ENCODE results near the gene NBDY. TPM values are rescaled to one million over a fixed set of nuclear protein-coding genes. Genes with fewer than 3 reads are reported as not detected.
A peak's percentile ranks its signal among the peaks of the same experiment; 100 is the strongest.
"Not testable (repeated sequence)": the region's sequence is repeated elsewhere in the genome, so short reads cannot be mapped to it uniquely, and the experiment has no call there.

NBDY gene
- polyA plus RNA-seq, 3 donors: 77.6 to 100 (median 98.8) TPM

DNA sequence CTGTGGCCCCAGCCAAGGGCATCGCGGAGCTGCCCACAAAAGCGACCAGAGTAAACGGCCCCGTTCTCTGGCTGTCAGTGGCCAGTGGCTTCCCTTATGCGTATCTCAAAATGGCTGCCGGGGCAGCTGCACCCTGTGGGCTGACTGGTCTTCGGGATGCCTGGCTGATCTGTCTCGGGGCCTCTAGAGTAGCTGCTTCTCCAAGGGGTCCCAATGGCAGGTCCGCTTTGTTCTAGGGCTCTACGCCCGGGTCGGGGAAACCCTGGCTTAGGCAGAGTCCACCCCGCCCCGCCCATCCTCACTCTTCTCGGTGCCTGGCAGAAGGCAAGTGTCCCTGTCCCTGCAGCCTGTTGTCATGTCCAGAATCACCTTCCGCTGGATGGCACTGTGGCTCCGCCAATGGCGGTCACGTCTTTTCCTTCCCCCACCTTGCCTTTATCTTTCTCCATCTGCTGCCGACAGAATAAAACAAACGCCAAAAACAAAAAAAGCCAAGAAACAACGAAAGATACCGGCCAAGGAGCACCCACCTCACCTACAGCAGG, 50.0 kb downstream of the NBDY start:
- DNase-seq (ENCODE audit: extremely low read depth in 1 of 11, low read depth in 9 of 11, low spot score in 4 of 11): not testable (repeated sequence)

DNA sequence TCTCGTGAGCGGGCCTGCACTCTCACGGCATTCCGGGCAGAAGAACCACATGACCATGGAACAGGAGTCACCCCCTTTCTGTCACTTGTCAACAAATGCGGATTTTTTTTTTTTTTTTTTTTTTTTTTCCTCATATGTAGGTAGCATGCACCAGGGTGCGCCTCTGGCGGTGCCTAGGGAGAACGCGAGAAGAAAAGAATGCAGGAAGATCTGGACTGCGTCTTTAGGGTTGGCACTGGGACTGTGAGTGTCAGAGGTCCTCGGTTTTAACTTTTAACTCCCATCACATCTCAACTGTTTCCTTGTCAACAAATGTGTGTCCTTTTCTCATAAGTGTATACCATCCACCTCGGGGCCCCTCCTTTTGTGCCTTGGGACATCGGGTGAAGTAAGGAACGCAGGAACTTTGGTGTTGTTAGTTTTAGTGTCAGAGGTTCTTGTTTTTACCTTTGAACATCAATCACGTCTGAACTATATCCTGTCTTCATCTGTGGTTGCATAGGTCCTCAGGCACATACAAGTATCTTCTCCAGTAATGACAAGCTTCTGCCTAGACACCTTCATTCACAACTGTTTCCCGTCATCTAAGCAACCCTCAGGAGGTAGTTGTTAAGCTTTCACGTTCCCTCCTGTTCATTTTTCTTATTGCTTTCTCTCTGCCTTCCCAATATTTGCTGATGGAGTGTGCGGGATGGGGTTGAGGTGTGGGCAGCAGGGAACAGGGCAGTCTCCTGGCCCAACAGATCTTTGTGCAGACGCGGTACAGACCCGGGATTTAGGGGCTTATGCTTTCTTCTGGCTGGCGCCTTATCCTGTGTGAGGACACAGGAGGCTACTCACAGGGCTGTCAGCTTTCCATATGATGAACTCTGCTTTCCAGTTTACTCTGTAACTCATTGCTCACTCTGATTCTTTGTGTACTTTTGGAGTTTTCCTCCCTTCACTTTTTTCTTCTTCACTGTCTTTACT, 51.9 kb downstream of the NBDY start:
- not testable (repeated sequence) for DNase-seq (ENCODE audit: extremely low read depth in 1 of 11, low read depth in 9 of 11, low spot score in 4 of 11)

DNA sequence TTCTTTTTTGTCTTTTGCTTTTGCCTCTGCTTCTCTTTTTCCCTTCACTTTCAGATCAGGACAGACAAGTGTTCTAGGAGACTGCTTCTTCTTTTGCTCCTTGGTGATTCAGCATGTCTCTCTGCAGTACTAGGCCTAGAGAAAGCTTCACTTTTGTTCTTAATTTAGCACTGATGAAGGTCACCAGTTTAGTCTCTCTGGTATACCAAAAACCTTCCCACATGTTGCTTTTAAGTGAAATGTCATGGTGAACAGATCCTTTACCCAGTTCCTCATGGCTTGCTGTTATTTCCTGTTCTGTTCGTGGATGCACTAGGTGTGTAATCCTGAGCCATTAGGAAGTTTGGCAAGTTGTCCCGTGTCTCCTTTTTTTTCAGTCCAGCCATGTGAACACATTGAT, 53.3 kb downstream of the NBDY start:
- no peak for DNase-seq (ENCODE audit: extremely low read depth in 1 of 11, low read depth in 9 of 11, low spot score in 4 of 11)

GRCh38 chrX:56782791-56783449, 53.9 kb downstream of the NBDY start:
- no peak for DNase-seq (ENCODE audit: extremely low read depth in 1 of 11, low read depth in 9 of 11, low spot score in 4 of 11)

DNA sequence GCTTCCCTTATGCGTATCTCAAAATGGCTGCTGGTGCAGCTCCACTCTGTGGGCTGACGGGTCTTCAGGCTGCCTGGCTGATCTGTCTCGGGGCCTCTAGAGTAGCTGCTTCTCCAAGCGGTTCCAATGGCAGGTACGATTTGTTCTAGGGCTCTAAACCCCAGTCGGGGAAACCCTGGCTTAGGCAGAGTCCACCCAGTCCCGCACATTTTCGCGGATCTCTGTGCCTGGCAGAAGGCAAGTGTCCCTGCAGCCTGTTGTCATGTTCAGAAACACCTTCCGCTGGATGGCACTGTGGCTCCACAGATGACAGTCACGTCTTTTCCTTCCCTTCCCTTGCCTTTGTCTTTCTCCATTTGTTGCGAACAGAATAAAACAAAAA, 54.4 kb downstream of the NBDY start:
- peak in 5 of 11 donors; percentile 76 to 85 (median 82) for DNase-seq (ENCODE audit: extremely low read depth in 1 of 11, low read depth in 9 of 11, low spot score in 4 of 11)

GRCh38 chrX:56783996-56784620, 55.1 kb downstream of the NBDY start:
- no peak for DNase-seq (ENCODE audit: extremely low read depth in 1 of 11, low read depth in 9 of 11, low spot score in 4 of 11)

DNA sequence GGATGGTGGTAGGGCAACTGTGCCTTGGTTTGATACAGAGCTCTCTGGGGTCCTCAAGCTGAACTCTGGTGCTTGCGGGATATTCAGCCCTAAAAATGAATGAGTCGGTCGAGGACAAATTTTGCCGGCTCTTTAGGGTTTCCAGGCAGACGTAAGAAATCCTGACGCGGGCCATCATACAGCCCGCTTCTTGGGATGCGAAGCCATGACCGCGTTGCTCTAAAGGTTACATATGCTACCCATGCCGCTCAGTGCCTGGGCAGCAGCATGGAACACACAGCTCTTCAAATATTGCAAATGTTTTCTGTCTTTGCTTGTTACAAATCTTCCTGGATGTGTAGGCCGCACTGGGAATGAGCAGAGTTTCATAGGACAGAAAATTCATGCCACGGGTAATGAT, 55.6 kb downstream of the NBDY start:
- DNase-seq (ENCODE audit: extremely low read depth in 1 of 11, low read depth in 9 of 11, low spot score in 4 of 11): no peak

GRCh38 chrX:56785442-56785841, 56.4 kb downstream of the NBDY start:
- DNase-seq (ENCODE audit: extremely low read depth in 1 of 11, low read depth in 9 of 11, low spot score in 4 of 11): no peak

GRCh38 chrX:56786889-56787733, 58.1 kb downstream of the NBDY start:
- DNase-seq (ENCODE audit: extremely low read depth in 1 of 11, low read depth in 9 of 11, low spot score in 4 of 11): no peak

DNA sequence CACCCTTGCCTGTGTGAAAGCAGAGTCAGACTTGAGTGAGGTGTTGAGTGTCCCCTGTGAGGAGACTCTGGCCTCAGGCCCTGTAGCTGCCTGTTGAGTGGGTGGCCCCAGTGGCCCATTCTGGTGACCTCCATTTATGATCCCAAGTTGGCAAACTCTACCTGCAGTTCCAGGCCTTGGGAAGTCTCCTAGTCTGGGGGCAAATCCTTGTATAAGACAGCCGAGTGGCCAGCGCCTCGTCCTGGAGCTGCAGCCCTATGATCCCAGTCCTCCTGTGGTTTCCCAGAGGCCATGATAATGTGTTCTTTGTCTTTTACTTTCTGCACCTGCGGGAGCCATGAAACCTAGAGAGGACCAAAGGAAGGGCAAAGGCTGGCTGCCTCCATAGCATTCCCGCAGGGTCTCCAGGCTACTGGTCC, 58.7 kb downstream of the NBDY start:
- DNase-seq (ENCODE audit: extremely low read depth in 1 of 11, low read depth in 9 of 11, low spot score in 4 of 11): no peak

DNA sequence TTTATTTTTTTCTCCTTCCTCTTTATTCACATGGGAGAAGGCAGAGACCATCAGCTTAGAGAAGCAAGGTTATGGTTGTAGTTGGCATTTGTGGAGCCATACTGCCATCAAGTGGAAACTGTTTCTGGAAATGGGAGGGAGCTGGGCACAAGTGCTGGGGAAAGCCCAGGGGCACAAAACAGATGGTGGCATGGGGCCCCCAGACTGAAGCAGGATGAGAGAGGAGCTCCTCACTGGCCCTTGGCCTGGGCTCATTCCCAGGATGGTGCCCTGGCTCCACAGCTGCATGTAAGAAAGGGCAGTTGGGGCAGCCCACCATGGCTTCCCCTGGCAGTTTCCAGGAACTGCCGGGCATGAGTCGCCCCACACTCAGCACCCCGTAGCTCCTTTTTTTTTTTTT, 59.2 kb downstream of the NBDY start:
- peak in 1 of 11 donors; percentile 63 for DNase-seq (ENCODE audit: extremely low read depth in 1 of 11, low read depth in 9 of 11, low spot score in 4 of 11)

DNA sequence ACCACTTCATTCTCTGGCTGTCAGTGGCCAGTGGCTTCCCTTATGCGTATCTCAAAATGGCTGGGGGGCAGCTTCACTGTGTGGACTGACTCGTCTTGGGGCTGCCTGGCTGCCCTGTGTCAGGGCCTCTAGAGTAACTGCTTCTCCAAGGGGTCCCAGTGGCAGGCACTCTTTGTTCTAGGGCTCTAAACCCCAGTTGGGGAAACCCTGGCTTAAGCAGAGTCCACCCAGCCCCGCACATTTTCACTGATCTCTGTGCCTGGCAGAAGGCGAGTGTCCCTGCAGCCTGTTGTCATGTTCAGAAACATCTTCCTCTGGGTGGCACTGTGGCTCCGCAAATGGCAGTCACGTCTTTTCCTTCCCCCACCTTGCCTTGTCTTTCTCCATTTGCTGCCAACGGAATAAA, 59.7 kb downstream of the NBDY start:
- peak in 1 of 11 donors; percentile 75 for DNase-seq (ENCODE audit: extremely low read depth in 1 of 11, low read depth in 9 of 11, low spot score in 4 of 11)

GRCh38 chrX:56789518-56790070, 60.6 kb downstream of the NBDY start:
- no peak for DNase-seq (ENCODE audit: extremely low read depth in 1 of 11, low read depth in 9 of 11, low spot score in 4 of 11)

DNA sequence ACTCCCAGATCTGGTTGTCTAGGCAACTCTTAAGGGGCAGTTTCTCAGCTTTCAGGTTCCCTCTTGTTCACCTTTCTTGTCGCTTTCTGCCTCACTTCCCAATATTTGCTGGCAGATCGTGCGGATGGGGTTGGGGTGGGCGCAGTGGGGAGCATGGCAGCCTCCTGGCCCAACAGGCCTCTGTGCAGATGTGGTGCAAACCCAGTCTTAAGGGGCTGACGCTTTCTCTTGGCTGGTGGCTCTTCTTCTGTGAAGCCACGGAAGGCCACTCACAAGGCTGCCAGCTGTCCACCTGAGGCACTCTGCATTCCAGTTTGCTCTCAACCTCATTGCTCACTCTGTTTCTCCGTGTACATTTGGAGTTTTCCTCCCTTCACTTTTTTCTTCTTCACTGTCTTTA, 61.7 kb downstream of the NBDY start:
- DNase-seq (ENCODE audit: extremely low read depth in 1 of 11, low read depth in 9 of 11, low spot score in 4 of 11): no peak

- DNase-seq (ENCODE audit: extremely low read depth in 1 of 11, low read depth in 9 of 11, low spot score in 4 of 11): no peak
These were observed 62.4 kb downstream of the NBDY start for GRCh38 chrX:56791456-56791855.

GRCh38 chrX:56792270-56793111, 63.4 kb downstream of the NBDY start:
- no peak for DNase-seq (ENCODE audit: extremely low read depth in 1 of 11, low read depth in 9 of 11, low spot score in 4 of 11)

- DNase-seq (ENCODE audit: extremely low read depth in 1 of 11, low read depth in 9 of 11, low spot score in 4 of 11): no peak
These were observed 64.0 kb downstream of the NBDY start for GRCh38 chrX:56793112-56793430.

All from renal cortex interstitium (tissue), 11 donors.